Fibroblast of pulmonary artery (primary cell): ENCODE results near the gene MYO3A.
"Not testable (repeated sequence)": the region's sequence is repeated elsewhere in the genome, so short reads cannot be mapped to it uniquely, and the experiment has no call there.

Source experiments
- DNase-seq: peaks from one replicate; pipeline ENCODE4 v3.0.0-alpha.2; 2010; ENCODE audit warnings: low read depth
- H3K4me3 ChIP-seq: replicated peaks from 2 replicates; pipeline ENCODE4 v1.5.1; 2011; ENCODE audit warnings: low read depth, mild to moderate bottlenecking, control low read depth, low read length, moderate library complexity
- CTCF ChIP-seq: IDR thresholded peaks from 2 replicates; pipeline ENCODE4 v1.5.1; 2011; ENCODE audit warnings: mild to moderate bottlenecking, control low read depth, low read length, inconsistent platforms; ENCODE audit errors: missing control alignments

Gene MYO3A

GRCh38 chr10:26081459-26081858 is 147.4 kb downstream of the MYO3A start:
- H3K4me3 ChIP-seq, result no peak overlapping the region
- DNase-seq, result no peak
- TF ChIP-seq CTCF, result no peak

GRCh38 chr10:26085549-26085948 is 151.5 kb downstream of the MYO3A start:
- no peak overlapping the region for H3K4me3 ChIP-seq
- DNase-seq, result no peak
- no peak for TF ChIP-seq CTCF

- no peak for TF ChIP-seq CTCF
- H3K4me3 ChIP-seq, result no peak overlapping the region
- DNase-seq, result no peak
Observed at GRCh38 chr10:26087666-26088065, 153.6 kb downstream of the MYO3A start.

GRCh38 chr10:26090026-26090425 is 156.0 kb downstream of the MYO3A start:
- no peak overlapping the region for H3K4me3 ChIP-seq
- DNase-seq, result no peak

GRCh38 chr10:26090762-26091161 is 156.7 kb downstream of the MYO3A start:
- H3K4me3 ChIP-seq, result no peak overlapping the region
- DNase-seq, result no peak
- no peak for TF ChIP-seq CTCF

More at GRCh38 chr10:26090026-26090425, 156.0 kb downstream of the MYO3A start:
- TF ChIP-seq CTCF, result no peak

- no peak for DNase-seq
- no peak for TF ChIP-seq CTCF
- H3K4me3 ChIP-seq, result no peak overlapping the region
Observed at GRCh38 chr10:26093229-26093628, 159.2 kb downstream of the MYO3A start.

GRCh38 chr10:26095781-26096180 is 161.8 kb downstream of the MYO3A start:
- no peak for TF ChIP-seq CTCF
- no peak for DNase-seq
- no peak overlapping the region for H3K4me3 ChIP-seq

- DNase-seq, H3K4me3 ChIP-seq: not testable (repeated sequence)
Observed at GRCh38 chr10:26097549-26097948, 163.5 kb downstream of the MYO3A start.
